SU-DHL-6 (cell line): ENCODE data around the gene ADGRD1.

Experiments used
- CTCF ChIP-seq: fragments of 200-600 bp; sonication (generic); IDR thresholded peaks from one replicate; pipeline ENCODE4 v1.5.1; 2017; ENCODE audit warnings: antibody characterized with exemption, mild to moderate bottlenecking, low read length, moderate library complexity; ENCODE audit not compliant: insufficient read depth, poor library complexity, severe bottlenecking
- EZH2phosphoT487 ChIP-seq: fragments of 200-600 bp; sonication (generic), shearing (Covaris generic); conservative IDR thresholded peaks from 2 replicates; pipeline ENCODE4 v1.6.1; 2018; ENCODE audit warnings: mild to moderate bottlenecking, antibody characterized with exemption, low read length, moderate library complexity, mixed read lengths

GRCh38 chr12:131012279-131013069 is 58.8 kb downstream of the ADGRD1 start:
- no peak for TF ChIP-seq CTCF
- TF ChIP-seq EZH2phosphoT487: no peak
